ENCODE measurements around the gene RNF130. TPM values are rescaled to one million over a fixed set of nuclear protein-coding genes. Genes with fewer than 3 reads are reported as not detected.

The RNF130 gene
- total and polyA plus RNA-seq, 2 of the 13 experiments (the other 11 are each of a cell fraction or from before 2014, with no cell fraction given) = 28.2 to 28.3 TPM

GRCh38 chr5:179960204-179960831 is 111.2 kb downstream of the RNF130 start (continued):
- TF ChIP-seq E2F2 (CRISPR knock-in tag; IDR thresholded peaks at IDR 0.05; ENCODE audit: borderline replicate concordance) = no peak
- TF ChIP-seq ZFP91 (CRISPR knock-in tag; IDR thresholded peaks at IDR 0.05; ENCODE audit: borderline replicate concordance) = no peak
- TF ChIP-seq FLYWCH1 (CRISPR knock-in tag; IDR thresholded peaks at IDR 0.05) = no peak
- no peak for TF ChIP-seq TERF1 (CRISPR knock-in tag; IDR thresholded peaks at IDR 0.05)
- no peak for TF ChIP-seq HNRNPL (IDR thresholded peaks at IDR 0.05; ENCODE audit: low read depth, low read length)
- TF ChIP-seq ZZZ3 (CRISPR knock-in tag; IDR thresholded peaks at IDR 0.05; ENCODE audit: borderline replicate concordance) = no peak
- TF ChIP-seq WIZ (CRISPR knock-in tag; IDR thresholded peaks at IDR 0.05) = no peak
- no peak for TF ChIP-seq KMT2B (CRISPR knock-in tag; IDR thresholded peaks at IDR 0.05)
- no peak for TF ChIP-seq NPAS2 (CRISPR knock-in tag; IDR thresholded peaks at IDR 0.05; ENCODE audit: borderline replicate concordance)
- TF ChIP-seq MAZ (IDR thresholded peaks at IDR 0.05; ENCODE audit: borderline replicate concordance, low read depth, low read length) = no peak
- no peak for TF ChIP-seq MAZ (CRISPR knock-in tag; IDR thresholded peaks at IDR 0.05; ENCODE audit: low read depth)
- peak; percentile 22; the same call in 1 of the 2 replicates for TF ChIP-seq ZNF331 (CRISPR knock-in tag; IDR thresholded peaks at IDR 0.05)
- TF ChIP-seq CC2D1A (CRISPR knock-in tag; IDR thresholded peaks at IDR 0.05) = no peak
- no peak for TF ChIP-seq ZNF720 (CRISPR knock-in tag; IDR thresholded peaks at IDR 0.05)
- TF ChIP-seq ZNF597 (CRISPR knock-in tag; IDR thresholded peaks at IDR 0.05) = no peak
- TF ChIP-seq ZNF576 (CRISPR knock-in tag; IDR thresholded peaks at IDR 0.05) = no peak
- peak; percentile 72 for TF ChIP-seq FOXP4 (CRISPR knock-in tag; IDR thresholded peaks at IDR 0.05)
- TF ChIP-seq ZNF761 (CRISPR knock-in tag; conservative IDR thresholded peaks at IDR 0.05) = no peak
- TF ChIP-seq CBFB (CRISPR knock-in tag; IDR thresholded peaks at IDR 0.05) = no peak
